Ishikawa (cell line): ENCODE results near the gene COQ8B.

Experiments used
- CREB1 ChIP-seq: IDR thresholded peaks from 2 replicates; pipeline ENCODE4 v1.6.1; 2012; ENCODE audit warnings: low read depth
- EGR1 ChIP-seq: IDR thresholded peaks from 2 replicates; pipeline ENCODE4 v1.6.1; 2012
- EP300 ChIP-seq: IDR thresholded peaks from 2 replicates; pipeline ENCODE4 v1.6.1; 2012; ENCODE audit warnings: borderline replicate concordance
- NFIC ChIP-seq: IDR thresholded peaks from 2 replicates; pipeline ENCODE4 v1.6.1; 2012
- RAD21 ChIP-seq: IDR thresholded peaks from 2 replicates; pipeline ENCODE4 v1.6.1; 2012; ENCODE audit warnings: low read depth

DNA sequence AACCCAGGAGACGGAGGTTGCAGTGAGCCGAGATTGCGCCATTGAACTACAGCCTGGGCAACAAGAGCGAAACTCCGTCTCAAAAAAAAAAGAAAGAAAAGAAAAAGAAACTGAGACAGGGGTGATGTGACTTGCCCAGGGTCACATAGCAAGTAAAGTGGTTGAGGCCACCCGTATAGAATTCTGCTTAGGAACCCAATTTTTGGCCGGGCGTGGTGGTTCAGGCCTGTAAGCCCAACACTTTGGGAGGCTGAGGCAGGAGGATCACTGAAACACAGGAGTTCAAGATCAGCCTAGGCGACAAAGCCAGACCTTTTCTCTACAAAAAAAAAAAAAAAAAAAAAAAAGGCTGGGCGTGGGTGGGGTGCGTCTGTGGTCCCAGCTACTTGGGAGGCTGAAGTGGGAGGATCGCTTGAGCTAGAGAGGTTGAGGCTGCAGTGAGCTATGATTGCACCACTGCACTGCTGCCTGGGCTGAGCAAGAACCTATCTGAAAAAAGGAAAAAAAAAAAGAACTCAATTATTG, 35.6 kb upstream of the COQ8B start:
- no peak for TF ChIP-seq NFIC
- TF ChIP-seq EP300 = no peak
- no peak for TF ChIP-seq EGR1
- TF ChIP-seq RAD21 = no peak
- TF ChIP-seq CREB1 = no peak
